ENCODE measurements around the gene SPATA20.

DNA sequence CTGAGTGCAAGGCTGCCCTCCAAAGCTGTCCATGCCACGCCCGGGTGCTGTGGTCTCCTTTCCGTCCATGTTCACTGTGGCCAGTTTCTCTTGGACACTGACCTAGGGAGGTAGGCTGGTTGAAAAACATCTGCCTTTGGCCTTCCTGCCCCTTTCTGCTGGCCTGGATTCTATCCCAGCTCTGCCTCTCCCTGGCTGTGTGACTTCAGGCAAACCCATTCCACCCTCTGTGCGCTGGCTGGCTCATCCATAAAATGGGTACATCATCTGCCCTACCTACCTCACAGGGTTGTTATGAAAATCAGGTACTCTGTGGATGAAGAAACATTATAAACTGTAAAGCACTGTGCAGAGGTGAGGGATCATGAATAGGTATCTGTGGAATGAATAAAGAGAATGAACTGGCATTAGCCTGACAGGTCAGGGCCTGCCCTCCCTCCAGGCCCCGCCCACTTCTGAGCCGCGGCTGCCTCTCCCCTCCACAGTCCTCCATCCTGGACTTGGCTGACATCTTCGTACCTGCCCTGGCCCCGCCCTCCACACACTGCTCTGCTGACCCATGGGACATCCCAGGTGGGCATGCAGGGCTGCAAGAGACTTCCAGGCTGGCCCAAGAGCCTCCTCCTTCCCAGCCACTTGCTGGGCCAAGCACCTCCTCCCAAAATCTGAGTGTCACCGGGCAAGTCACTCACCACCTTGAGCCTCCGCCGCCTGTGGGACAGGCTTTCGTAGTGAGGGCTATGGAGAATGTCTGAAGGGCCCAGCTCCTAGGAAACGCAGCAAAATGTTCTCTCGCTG lies 7.0 kb upstream of the SPATA20 start:
- TF ChIP-seq CTCF (IDR thresholded peaks at IDR 0.05): no peak
- no peak for TF ChIP-seq ZFX (IDR thresholded peaks at IDR 0.05; ENCODE audit: borderline replicate concordance)
